Activated CD4-positive, alpha-beta T cell treated with anti-CD3 and anti-CD28 coated beads, Interleukin-2, amount 50 U/mL, for 4 hours (primary cell): ENCODE data around the gene GPR176.

Source experiments
- DNase-seq, 2 experiments: peaks; one replicate each; pipeline ENCODE4 v3.0.0-alpha.2; 2020

The GPR176 gene

DNA sequence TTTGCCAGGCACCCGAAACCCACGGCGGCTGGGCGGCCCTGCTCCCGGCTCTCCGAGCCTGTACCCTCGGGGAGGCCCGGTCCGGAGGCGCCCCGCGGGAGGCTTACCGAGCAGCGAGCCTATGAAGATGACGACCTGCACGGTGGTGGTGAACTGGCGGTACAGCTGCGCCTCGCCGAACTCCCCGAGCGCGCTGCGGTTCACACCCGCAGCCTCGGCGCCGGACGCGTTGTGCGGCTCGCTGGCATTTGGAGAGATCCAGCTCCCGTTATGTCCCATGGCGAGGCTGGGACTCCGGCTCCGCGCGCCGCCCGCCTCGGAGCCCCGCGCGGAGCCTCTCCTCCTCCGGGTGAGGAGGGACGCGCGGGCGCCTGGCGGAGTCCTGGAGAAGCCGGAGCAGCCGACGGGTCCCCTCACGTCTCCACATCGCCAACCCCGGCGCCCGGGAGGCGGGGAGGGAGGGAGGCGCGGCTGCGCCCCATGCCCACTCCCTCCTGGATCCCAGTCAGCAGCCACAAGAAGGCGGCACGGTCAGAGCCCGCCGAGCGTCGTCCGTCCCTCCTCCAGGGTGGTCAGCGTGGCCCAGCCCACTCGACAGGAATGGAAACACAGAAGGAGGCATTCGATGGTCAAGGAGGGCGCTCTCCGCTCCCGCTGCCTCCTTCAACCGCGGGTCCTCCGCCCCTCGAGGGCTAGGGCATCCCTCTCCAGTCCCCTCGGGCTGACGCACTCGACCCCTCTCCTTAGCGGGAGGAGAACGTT lies at the start of gene GPR176:
TSS of gene GPR176 (minus strand) at position 519 of the 762 bp plus-strand sequence. CDS start at position 279, 240 bp downstream.
- DNase-seq, result peak; percentile 6 to 7

DNA sequence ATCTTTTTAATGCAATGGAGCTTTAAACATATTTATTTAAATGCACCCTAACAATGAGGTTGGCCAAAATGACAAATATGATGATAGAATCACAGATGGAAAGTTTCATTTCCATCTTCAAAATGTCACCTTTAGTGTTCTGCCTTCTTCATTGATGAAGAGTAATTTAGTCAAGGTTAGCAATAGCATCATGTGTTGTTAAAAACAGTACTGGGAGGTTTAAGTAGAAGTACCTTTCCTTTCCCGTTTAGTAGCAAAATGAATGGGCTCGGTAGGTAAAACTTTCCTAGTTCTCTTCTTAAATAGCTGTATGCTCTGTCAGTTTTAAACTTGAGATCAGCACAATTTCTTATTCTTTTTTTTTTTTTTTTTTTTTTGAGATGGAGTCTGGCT lies 48.9 kb upstream of the GPR176 start:
- DNase-seq, result no peak

DNA sequence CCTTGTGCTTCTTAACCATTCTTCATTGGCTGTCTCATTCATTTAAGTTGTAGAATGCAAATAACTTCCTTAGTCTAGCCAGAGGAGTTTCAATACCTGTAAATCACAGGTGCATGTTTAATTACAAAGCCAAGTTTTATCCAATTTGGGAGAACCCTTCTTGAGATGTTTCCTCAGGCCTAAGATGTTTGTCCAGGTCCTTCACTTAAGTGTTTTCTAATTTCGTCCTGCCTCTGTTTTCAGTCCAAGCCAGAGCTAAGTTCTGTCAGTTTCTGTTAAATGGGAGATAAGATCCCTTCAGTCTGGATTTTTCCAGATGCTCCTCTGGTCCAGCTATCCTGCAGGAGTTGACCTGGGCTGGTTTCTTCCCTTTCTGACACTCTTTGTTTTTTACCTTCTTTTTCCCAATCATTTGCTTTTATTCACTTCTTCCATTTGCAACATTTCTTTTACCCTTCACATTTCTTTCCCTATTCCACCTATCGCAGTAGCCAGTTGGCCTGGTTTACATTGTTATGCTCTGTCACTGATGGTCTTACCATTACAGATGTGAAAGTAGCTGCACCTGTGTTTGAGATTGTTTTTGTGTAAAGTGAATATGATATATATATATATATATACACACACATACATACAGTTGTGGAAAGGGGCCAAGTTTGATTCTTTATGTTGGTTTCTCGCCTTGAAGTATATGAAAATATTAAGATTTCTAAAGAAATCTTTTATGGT lies 48.4 kb upstream of the GPR176 start:
- DNase-seq, result no peak

DNA sequence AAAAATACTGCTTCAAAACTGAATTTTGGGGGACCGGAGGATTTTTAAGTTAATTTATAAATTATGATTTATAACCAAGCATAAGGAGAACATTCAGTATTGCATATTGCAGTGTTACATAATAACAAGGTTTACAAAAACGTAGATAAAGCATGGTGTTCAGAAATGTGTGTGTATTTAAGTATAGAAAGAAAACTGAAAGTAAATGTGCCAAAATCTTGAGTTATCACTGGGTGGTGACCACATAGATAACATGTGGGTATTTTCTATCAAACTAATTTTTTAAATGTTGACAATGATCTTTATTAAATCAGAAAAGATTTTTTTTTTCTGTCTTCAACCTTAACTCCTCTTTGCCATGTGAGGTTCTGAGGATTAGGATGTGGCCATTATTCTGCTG lies 46.5 kb upstream of the GPR176 start:
- no peak for DNase-seq

DNA sequence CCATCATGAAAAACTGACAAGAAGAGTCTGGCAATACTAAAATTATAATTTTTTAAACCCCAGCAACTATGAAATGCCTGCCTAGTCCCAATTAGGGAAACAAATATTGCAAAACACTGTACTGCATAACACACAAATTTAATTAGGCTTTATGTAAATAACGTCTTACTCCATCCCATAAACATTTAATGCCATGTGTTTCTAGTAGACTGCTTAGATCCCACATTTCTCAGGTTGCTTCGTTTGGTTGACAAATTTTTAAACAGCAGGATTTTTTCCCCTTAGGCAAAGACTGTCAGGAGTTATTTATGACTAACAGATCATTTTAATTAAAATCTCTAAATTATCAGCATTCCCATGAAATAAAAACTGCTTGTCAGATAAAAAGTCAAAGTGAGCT lies 43.7 kb upstream of the GPR176 start:
- no peak for DNase-seq

DNA sequence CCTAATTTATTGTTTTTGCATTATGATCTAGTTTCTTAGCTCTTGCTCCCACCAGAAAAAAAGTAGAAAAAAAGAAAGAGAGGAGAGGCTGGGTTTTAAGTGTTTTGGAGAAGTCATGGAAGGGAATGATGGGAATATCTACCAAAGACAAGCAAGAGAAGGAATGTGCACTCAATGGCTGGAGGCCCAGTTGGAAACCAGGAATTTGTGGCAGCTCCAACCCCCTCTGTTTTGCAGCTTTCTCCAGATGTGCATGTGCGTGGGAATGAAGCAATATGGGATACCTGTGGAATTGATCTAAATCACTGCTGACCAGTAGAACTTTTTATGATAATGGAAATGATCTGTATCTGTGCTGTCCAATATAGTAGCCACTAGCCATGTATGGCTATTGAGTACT lies 41.0 kb upstream of the GPR176 start:
- DNase-seq, result no peak

GRCh38 chr15:39960411-39960810 lies 40.3 kb upstream of the GPR176 start:
- DNase-seq, result no peak

DNA sequence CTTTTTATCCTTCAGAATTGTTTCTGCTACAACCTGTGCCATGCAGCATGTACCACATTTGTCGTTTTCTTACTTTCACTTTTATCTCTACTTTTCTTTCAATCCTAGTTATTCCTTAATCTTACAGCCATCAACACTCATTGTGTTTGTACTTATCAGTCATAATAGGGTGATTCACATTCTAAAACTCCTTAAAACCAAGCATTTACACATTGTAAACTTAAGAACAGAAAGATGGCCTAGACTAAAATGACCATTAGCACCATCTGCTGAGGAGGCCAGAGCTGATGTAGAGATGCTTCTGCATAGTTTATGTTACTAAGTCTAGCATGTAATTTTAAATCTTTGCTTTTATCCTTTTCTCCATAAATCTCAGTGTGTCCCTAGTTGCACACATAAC lies 39.3 kb upstream of the GPR176 start:
- no peak for DNase-seq

- DNase-seq, result no peak
Measured at GRCh38 chr15:39957481-39957880, 37.4 kb upstream of the GPR176 start.

DNA sequence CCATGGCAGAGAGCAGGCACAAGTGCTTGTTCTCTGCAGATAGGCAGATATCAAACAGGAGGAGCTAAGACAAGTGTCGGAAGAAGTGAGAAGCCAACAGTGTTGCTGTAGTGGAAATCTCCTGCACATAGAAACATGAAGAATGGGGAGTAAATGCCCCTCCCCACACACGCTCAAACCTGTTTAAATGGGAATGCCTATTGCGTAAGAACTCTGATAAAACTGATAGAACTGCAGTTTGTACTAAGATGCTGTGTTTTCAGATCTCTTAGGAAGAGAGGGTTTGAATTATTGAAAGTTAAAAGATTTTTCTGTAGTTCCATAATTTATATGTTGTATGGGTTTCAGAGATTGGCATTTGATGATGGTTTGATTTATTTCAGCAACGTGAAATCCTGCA lies 33.5 kb upstream of the GPR176 start:
- no peak for DNase-seq

- DNase-seq, result no peak
Measured at GRCh38 chr15:39951561-39951960, 31.5 kb upstream of the GPR176 start.

DNA sequence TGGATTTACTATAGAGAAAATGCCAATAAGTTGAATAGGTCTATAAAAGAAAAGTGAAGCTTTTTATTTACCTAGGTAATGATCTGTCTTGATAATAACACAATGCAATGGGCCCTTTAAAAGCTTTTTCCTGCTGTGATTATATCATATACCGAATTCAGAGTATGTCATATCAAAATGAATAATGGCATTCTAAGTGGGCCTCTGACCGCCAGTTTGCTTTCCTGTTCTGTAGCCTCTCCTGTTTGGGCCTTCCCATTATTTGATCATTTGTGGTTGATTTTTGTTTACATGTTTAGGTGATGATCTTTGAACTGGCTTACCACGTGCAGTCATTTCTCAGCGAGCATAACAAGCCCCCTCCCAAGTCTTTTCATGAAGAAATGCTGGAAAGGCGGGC lies 28.8 kb upstream of the GPR176 start:
- DNase-seq, result no peak

DNA sequence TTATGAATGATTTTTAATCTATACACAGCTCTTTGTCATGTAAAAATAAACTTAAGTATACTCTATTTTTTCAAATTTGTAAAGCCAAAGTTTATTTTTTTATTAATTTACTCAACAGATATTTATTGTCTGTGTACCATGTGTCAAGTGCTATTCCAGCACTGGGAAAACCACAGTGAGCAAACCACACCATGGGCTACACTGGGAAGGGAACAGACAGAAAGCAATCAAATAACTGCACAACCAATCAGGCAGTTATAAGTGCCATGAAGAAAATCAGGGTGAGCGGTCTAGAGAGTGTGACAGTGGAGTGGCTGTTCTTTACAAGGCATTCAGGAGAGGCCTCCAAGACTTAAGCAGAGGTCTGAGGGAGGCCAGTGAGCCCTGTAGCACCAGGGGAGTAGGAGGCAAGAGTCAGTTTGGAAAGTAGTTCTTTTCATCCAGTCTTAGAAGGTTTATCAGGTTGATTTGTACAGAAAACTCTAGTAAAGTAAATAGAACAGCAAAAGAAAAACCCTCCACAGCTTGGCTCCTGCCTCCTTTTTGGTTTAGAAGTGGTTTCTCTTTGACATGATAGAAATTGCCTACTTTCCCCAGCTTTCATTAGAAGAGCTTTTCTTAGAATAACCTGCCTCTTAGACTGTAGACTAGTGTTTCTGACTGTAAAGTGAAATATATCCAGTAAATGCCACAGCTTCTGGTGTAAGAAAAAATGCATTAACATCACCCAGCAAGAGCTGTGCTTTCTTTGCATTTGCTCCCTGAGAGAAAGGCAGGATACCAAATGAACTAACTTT lies 27.5 kb upstream of the GPR176 start:
- DNase-seq, result no peak

DNA sequence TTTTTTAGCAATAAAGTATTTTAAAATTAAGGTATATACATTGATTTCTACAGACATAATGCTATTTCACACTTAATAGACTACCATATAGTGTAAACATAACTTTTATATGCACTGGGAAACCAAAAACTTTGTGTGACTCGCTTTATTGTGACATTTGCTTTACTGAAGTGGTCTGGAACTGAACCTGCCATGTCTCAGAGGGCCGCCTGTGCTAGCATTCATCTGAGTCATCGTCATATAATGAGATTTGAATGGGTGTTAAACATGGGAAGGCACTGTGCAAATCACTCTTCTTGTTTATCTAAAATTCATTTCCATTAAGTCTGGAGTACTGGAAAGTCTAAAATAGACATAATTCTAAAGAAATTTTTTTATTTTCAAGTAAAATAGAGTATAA lies 26.8 kb upstream of the GPR176 start:
- no peak for DNase-seq

DNA sequence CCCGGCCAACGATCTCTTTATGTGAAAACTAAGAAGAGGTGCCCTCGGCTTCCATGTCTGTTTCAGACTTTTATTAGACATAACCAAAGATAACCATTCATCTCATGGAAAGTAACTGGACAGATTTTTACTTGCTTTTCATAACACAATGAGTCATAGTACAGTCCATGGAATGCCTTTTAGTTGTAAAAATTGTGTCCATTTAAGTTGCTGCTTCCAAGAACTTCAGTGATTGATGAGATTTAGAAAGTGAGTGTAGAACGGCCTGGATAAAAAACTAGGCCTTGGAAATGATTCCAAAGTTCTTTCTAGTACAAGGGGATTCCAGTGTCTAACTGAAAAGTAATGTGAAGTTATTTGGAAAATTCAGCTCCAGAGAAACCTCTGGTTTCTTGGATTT lies 24.7 kb upstream of the GPR176 start:
- DNase-seq, result no peak

GRCh38 chr15:39942753-39943150 lies 22.7 kb upstream of the GPR176 start:
- no peak for DNase-seq

DNA sequence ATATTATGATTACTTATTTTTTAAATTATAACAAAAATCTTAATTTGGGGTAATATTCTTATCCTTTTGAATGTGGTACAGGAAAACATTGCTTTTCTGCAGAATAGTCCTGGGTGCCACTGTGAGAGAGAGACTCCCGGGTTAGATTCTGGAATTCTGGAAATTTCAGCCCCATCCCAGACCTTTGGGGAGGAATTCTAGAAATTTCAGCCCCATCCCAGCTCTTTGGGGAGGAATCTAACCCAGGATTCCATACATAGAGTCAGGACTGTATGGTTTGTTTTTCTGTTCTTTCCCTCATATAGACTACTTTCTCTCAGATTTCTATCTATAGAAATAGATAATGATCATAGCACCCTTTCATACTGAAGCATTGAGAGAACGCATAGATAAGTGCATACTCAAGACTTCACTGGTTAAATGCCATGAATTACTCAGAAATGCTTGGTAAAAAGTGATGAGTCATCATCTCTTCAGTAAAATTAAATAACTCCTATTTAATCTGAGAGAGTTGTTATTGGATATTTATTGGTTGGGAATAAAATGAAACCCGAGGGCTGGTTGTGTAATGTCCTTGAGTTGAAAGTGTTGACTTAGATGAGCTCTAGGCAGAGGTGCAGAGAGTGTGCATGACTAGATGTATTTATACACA lies 22.2 kb upstream of the GPR176 start:
- no peak for DNase-seq

DNA sequence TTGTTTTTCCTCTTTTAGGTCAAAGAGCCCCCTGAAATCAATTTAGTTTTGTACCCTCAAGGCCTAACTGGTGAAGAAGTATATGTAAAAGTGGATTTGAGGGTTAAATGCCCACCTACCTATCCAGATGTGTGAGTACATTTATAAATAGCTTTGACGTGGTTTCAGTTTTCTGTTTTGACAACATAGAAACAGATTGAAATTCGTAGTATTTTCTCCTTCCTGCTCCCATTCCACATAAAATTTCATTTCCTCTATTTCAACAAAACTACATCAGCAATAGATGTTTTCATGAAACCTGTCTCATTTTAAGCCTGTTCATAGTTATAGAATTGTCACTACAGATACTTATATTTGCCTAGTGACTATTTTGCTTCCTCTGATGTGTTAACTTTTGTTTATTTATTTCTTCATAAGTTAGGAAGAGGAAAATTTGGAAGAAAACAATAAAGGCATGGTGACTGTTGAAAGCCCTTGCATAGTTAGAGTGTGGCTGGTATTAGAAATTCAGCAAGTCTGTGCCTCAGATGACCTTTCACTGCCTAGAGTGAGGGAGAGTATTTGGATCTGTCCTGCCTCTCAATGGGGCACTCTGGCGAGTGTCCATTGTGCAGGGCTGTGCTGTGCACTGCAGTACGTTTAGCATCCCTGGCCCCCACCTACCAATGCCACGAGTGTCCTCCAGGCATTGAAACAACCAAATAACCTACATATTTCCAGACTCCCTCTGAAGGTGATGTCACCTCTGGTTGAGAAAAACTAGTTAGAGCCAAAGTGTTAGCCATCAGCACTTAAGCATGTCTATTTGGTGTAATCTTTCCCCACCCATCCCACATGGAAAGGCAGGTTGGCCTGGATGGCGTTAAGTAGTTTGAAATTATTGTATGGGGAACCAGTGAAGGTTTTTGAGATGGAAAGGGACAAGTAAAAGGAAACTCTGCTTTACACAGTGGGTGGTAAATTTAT lies 19.7 kb upstream of the GPR176 start:
- DNase-seq, result no peak

DNA sequence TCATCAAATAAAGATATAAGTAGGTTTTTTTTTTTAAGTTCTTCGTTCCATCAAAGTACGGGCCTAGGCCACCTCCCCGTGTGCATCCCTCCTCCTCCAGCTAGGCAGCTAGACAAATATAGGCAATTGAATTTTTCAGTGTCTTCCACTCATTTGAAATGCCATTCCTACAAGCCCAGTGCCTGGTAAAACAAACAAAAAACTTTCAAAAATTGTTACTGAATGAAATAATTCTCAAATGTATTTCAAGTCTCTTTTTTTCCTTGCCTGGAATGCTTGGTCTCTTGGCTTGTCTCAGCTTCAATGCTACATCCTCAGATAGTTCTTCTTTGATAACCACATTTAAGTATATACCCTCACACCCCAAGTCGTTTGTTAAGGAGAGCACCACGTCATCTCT lies 17.6 kb upstream of the GPR176 start:
- DNase-seq, result no peak

DNA sequence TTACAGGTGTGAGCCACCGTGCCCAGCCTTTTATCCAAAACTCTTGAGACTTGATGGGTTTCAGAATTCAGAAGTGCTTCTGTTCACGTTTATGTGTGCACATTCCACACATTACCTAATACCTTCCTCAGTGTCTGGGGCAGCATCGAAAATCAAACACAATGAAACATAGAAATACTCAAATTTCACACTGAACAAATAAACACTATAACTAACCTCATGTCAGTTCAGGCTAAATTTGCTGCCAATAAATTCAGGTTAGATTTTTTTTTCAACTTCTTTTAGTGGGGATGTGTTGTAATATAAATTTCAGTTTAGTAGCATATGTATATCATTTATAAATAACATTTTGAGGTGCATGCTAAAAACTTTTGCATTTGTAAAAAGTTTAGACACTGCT lies 16.6 kb upstream of the GPR176 start:
- DNase-seq, result no peak

- DNase-seq, result no peak
Measured at GRCh38 chr15:39936187-39936586, 16.1 kb upstream of the GPR176 start.

DNA sequence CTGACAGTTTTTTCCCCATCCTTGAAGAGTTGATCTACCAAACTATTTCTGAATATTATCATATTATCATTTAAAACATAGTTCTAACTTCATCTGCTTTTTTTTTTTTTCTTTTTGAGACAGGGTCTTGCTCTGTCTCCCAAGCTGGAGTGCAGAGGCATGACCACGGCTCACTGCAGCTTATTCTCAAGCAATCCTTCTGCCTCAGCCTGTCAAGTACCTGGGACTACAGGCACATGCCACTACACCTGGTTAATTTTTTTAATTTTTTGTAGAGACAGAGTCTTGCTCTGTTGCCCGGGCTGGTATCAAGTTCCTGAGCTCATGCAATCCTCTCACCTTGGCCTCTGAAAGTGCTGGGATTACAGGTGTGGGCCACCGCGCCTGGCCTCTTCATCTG lies 15.2 kb upstream of the GPR176 start:
- no peak for DNase-seq
